Ascending aorta (tissue), 2 donors: ENCODE measurements around the gene TCP11L2. TPM values are rescaled to one million over a fixed set of nuclear protein-coding genes. Genes with fewer than 3 reads are reported as not detected.

ENCODE experiments used
- DNase-seq, 2 donors: peaks; one replicate each; pipeline ENCODE4 v3.0.0-alpha.2; 2019; ENCODE audit warnings: low spot score in 2 of 2
- H3K27ac ChIP-seq, 2 donors: fragments of 200-600 bp; sonication (generic); one replicate each; pipeline ENCODE4 v1.5.1; 2016 to 2017; ENCODE audit warnings: mild to moderate bottlenecking in 1 of 2
- H3K27me3 ChIP-seq: fragments of 200-600 bp; sonication (generic); one replicate; pipeline ENCODE4 v1.5.1; 2017
- H3K36me3 ChIP-seq, 2 donors: fragments of 200-600 bp; sonication (generic); one replicate each; pipeline ENCODE4 v1.5.1; 2016
- H3K4me1 ChIP-seq, 2 donors: fragments of 200-600 bp; sonication (generic); one replicate each; pipeline ENCODE4 v1.5.1; 2016 to 2017; ENCODE audit warnings: mild to moderate bottlenecking in 1 of 2
- H3K4me3 ChIP-seq, 2 donors: fragments of 200-600 bp; sonication (generic); one replicate each; pipeline ENCODE4 v1.5.1; 2016 to 2017; ENCODE audit warnings: mild to moderate bottlenecking in 1 of 2
- H3K9me3 ChIP-seq, 2 donors: fragments of 200-600 bp; sonication (generic); one replicate each; pipeline ENCODE4 v1.5.1; 2016
- CTCF ChIP-seq, 3 experiments: fragments of 200-600 bp in 2 of 3; fragments of 450-650 bp in 1 of 3; sonication (generic) in 2 of 3; IDR thresholded peaks; one replicate each; pipeline ENCODE4 v1.5.1; 2016 to 2019; ENCODE audit warnings: antibody characterized with exemption in 3 of 3, mild to moderate bottlenecking in 1 of 3, moderate library complexity in 1 of 3
- intact Hi-C: fragments of 100-400 bp; cut with DNase I; formaldehyde crosslinking; loops from one replicate; pipeline ENCODE4 v1.15.1; 2023
- total RNA-seq: library from RNA; depleted of rRNA; stranded (reverse); fragments of >200 nt; gene quantifications from one replicate; pipeline ENCODE4 v1.1.0, GENCODE V29; 2016

TCP11L2 gene
- total RNA-seq, 1 donor from 2014 or later, result 16.0 TPM

GRCh38 chr12:106327309-106327869 is 24.9 kb downstream of the TCP11L2 start:
- intact Hi-C loops, result no loop called here
- H3K36me3 ChIP-seq, result peaks cover 30 to 63% of the 10 kb centered on the region in 2 donors
- H3K27ac ChIP-seq, result no peak overlapping the region
- no peak overlapping the region for H3K4me3 ChIP-seq
- no peak for TF ChIP-seq CTCF (IDR thresholded peaks at IDR 0.05)
- no peaks in the 10 kb centered on the region for H3K27me3 ChIP-seq
- H3K9me3 ChIP-seq, result no peaks in the 10 kb centered on the region
- no peak for DNase-seq
- H3K4me1 ChIP-seq, result no peaks in the 10 kb centered on the region

GRCh38 chr12:106328735-106329134 is 26.2 kb downstream of the TCP11L2 start:
- intact Hi-C loops, result no loop called here
- H3K27ac ChIP-seq, result no peak overlapping the region
- peaks cover 32 to 56% of the 10 kb centered on the region in 2 donors for H3K36me3 ChIP-seq
- no peaks in the 10 kb centered on the region for H3K9me3 ChIP-seq
- H3K27me3 ChIP-seq, result no peaks in the 10 kb centered on the region
- DNase-seq, result no peak
- no peak for TF ChIP-seq CTCF (IDR thresholded peaks at IDR 0.05)
- no peak overlapping the region for H3K4me3 ChIP-seq
- no peaks in the 10 kb centered on the region for H3K4me1 ChIP-seq

GRCh38 chr12:106329231-106329982 is 26.9 kb downstream of the TCP11L2 start:
- Histone ChIP-seq H3K36me3 (peaks cover 27 to 49% of the 10 kb centered on the region in 2 donors), H3K27ac (no peak overlapping the region), H3K9me3 (no peaks in the 10 kb centered on the region), H3K4me3 (no peak overlapping the region), H3K4me1 (no peaks in the 10 kb centered on the region), H3K27me3 (no peaks in the 10 kb centered on the region)
- intact Hi-C loops, result no loop called here
- no peak for DNase-seq
- TF ChIP-seq CTCF (IDR thresholded peaks at IDR 0.05), result no peak

- Histone ChIP-seq H3K36me3 (peaks cover 23 to 47% of the 10 kb centered on the region in 2 donors), H3K9me3 (no peaks in the 10 kb centered on the region), H3K4me3 (no peak overlapping the region), H3K27ac (no peak overlapping the region), H3K27me3 (no peaks in the 10 kb centered on the region), H3K4me1 (no peaks in the 10 kb centered on the region)
- intact Hi-C loops, result no loop called here
- no peak for DNase-seq
- TF ChIP-seq CTCF (IDR thresholded peaks at IDR 0.05), result no peak
Measured at GRCh38 chr12:106331599-106331998, 29.1 kb downstream of the TCP11L2 start.

GRCh38 chr12:106332536-106332935 is 30.0 kb downstream of the TCP11L2 start:
- H3K4me1 ChIP-seq, result no peaks in the 10 kb centered on the region
- no peak for DNase-seq
- H3K27me3 ChIP-seq, result no peaks in the 10 kb centered on the region
- peaks cover 21 to 49% of the 10 kb centered on the region in 2 donors for H3K36me3 ChIP-seq
- no peak overlapping the region for H3K27ac ChIP-seq
- no peak overlapping the region for H3K4me3 ChIP-seq
- H3K9me3 ChIP-seq, result no peaks in the 10 kb centered on the region
- no peak for TF ChIP-seq CTCF (IDR thresholded peaks at IDR 0.05)
- intact Hi-C loops, result no loop called here
